Activated B cell treated with CpG ODN at 0.5 μM for 24 hours (primary cell): ENCODE measurements around the gene PHOSPHO2. TPM values are rescaled to one million over a fixed set of nuclear protein-coding genes. Genes with fewer than 3 reads are reported as not detected.

Experiments
- ATAC-seq: fragments of 200-7000 bp; cut with Tn5 transposase; one replicate; pipeline ENCODE4 v1.10.0; 2021; ENCODE audit warnings: low read depth, mild to moderate bottlenecking, moderate library complexity
- CTCF ChIA-PET: fragments of 350-600 bp; sonication (Branson Sonifier 250); formaldehyde crosslinking; loops from one replicate; lab custom pipeline; 2021; ENCODE audit warnings: antibody characterized with exemption; lab: Charles Lee
- POLR2A ChIA-PET: fragments of 350-600 bp; sonication (Branson Sonifier 250); formaldehyde crosslinking; loops from one replicate; lab custom pipeline; 2021; ENCODE audit warnings: antibody characterized with exemption; lab: Charles Lee
- DNase-seq: peaks from one replicate; pipeline ENCODE4 v3.0.0; 2022
- H3K27ac Mint-ChIP-seq: one replicate; pipeline ENCODE4 v1.8.0; 2020; ENCODE audit warnings: mixed read lengths
- H3K27me3 Mint-ChIP-seq: one replicate; pipeline ENCODE4 v1.8.0; 2021; ENCODE audit warnings: mixed read lengths
- H3K36me3 Mint-ChIP-seq: one replicate; pipeline ENCODE4 v1.8.0; 2021; ENCODE audit warnings: low read depth, mixed read lengths
- H3K4me1 Mint-ChIP-seq: one replicate; pipeline ENCODE4 v1.8.0; 2021; ENCODE audit warnings: mixed read lengths
- H3K4me3 Mint-ChIP-seq: one replicate; pipeline ENCODE4 v1.8.0; 2020; ENCODE audit warnings: mild to moderate bottlenecking, mixed read lengths
- H3K9me3 Mint-ChIP-seq: one replicate; pipeline ENCODE4 v1.8.0; 2020; ENCODE audit warnings: mixed read lengths
- intact Hi-C: fragments of 100-400 bp; cut with micrococcal nuclease; formaldehyde crosslinking; loops from one replicate; pipeline ENCODE4 v1.15.1; 2024
- total RNA-seq: library from RNA; stranded (reverse); gene quantifications from 2 replicates; pipeline ENCODE4 v1.2.3, GENCODE V29; 2022
- TF ChIP-seq, protein P1 (sequence below): fragments of 200-600 bp; IDR thresholded peaks from one replicate; pipeline ENCODE4 v1.8.0; 2022; ENCODE audit warnings: antibody characterized with exemption, mild to moderate bottlenecking

PHOSPHO2 gene
- total RNA-seq, 1 donor from 2014 or later: 6.3 TPM

DNA sequence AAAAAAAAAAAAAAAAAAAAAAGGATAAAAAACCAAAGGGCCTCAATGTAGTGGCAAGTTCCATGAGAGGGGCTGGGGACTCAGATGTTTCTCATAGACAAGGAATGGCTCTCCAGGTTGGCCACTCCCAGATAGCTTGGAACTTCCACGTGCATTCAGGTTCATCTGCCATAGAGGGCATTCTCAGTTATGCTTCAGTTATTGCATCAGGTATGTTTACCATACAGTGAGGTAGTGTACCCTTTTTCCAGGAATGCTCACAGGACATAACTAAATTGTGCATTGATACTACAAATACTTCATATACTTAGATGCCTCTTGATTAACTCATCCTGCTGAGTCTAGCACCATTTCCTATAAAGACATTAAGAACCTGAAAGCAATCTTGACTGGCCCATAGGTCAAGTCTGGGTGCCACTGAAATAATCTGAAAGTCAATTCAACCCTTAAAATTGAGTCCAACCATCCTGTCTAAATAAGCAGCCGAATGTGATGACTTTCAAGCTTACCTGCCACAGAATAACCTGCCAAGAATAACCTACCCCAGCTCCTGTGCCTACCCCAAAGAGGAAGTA lies 24.7 kb downstream of the PHOSPHO2 start:
- POLR2A ChIA-PET: no interaction called here
- ATAC-seq (no peak), DNase-seq (no peak)
- H3K4me3 Mint-ChIP-seq: no peak overlapping the region
- CTCF ChIA-PET: no interaction called here
- no peaks in the 10 kb centered on the region for H3K4me1 Mint-ChIP-seq
- TF ChIP-seq, protein P1, sequence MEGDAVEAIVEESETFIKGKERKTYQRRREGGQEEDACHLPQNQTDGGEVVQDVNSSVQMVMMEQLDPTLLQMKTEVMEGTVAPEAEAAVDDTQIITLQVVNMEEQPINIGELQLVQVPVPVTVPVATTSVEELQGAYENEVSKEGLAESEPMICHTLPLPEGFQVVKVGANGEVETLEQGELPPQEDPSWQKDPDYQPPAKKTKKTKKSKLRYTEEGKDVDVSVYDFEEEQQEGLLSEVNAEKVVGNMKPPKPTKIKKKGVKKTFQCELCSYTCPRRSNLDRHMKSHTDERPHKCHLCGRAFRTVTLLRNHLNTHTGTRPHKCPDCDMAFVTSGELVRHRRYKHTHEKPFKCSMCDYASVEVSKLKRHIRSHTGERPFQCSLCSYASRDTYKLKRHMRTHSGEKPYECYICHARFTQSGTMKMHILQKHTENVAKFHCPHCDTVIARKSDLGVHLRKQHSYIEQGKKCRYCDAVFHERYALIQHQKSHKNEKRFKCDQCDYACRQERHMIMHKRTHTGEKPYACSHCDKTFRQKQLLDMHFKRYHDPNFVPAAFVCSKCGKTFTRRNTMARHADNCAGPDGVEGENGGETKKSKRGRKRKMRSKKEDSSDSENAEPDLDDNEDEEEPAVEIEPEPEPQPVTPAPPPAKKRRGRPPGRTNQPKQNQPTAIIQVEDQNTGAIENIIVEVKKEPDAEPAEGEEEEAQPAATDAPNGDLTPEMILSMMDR: no peak
- no peaks in the 10 kb centered on the region for H3K9me3 Mint-ChIP-seq
- intact Hi-C loops: no loop called here
- no peaks in the 10 kb centered on the region for H3K36me3 Mint-ChIP-seq
- no peak overlapping the region for H3K27ac Mint-ChIP-seq
- peaks cover under 1% of the 10 kb centered on the region for H3K27me3 Mint-ChIP-seq

DNA sequence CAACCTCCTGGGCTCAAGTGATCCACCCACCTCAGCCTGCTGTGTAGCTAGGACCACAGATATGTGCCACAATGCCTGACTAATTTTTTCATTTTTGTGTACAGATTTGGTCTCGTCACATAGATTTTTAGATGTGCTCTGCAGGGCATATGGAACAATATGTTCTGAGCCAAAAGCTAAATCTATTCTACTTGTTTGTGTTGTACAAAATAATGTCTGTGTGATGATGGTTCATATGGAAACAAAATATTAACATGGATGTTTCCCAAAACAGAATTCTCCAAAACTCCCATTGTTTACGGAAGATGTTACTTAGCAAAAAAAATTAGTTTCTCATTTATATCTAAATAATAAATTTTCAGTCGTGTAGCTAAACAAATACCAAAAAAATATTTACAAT lies 26.7 kb downstream of the PHOSPHO2 start:
- Mint-ChIP-seq H3K4me3 (no peak overlapping the region), H3K27ac (no peak overlapping the region), H3K36me3 (no peaks in the 10 kb centered on the region), H3K27me3 (peaks cover 3% of the 10 kb centered on the region), H3K4me1 (no peaks in the 10 kb centered on the region), H3K9me3 (no peaks in the 10 kb centered on the region)
- TF ChIP-seq, protein P1: no peak
- POLR2A ChIA-PET: no interaction called here
- ATAC-seq (no peak), DNase-seq (no peak)
- CTCF ChIA-PET: no interaction called here
- intact Hi-C loops: no loop called here

DNA sequence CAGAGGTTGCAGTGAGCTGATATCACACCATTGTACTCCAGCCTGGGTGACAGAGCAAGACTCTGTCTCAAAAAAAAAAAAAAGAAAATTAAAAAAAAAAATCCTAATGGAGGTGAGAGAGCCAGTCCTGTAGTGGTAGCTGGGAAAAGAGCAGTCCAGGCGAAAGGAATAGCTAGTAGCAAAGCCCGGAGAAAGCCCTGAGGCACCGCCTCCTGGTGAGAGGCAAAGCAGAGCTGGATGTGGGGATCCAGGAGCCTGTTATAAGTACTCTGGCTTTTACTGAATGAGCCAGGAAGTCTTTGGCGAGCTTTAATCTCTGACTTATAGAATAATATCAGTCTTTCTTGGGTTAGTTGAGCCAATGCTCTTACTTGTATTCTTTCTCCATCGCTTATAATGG lies 32.8 kb downstream of the PHOSPHO2 start:
- intact Hi-C loops: no loop called here
- POLR2A ChIA-PET: no interaction called here
- TF ChIP-seq, protein P1: no peak
- Mint-ChIP-seq H3K9me3 (no peaks in the 10 kb centered on the region), H3K36me3 (no peaks in the 10 kb centered on the region), H3K4me3 (no peak overlapping the region), H3K4me1 (peaks cover 1% of the 10 kb centered on the region), H3K27me3 (peaks cover 3% of the 10 kb centered on the region), H3K27ac (no peak overlapping the region)
- CTCF ChIA-PET: no interaction called here
- ATAC-seq (no peak), DNase-seq (no peak)

DNA sequence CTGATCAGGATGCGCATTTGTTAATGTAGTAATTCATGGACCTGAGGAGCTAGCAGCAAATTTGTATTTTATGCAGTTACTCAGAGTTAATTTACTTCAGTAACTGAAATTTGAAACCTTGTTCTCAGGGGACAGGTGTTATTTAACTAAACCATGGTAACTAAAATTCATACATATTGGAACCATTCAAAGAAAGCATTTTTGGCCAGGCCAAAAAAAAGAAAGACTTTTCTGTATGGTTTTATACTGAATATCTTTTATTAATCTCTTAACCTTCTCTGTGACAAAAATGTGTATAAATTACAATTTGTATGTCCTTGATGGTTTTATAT lies 35.0 kb downstream of the PHOSPHO2 start:
- no peak for ATAC-seq
- POLR2A ChIA-PET: no interaction called here

DNA sequence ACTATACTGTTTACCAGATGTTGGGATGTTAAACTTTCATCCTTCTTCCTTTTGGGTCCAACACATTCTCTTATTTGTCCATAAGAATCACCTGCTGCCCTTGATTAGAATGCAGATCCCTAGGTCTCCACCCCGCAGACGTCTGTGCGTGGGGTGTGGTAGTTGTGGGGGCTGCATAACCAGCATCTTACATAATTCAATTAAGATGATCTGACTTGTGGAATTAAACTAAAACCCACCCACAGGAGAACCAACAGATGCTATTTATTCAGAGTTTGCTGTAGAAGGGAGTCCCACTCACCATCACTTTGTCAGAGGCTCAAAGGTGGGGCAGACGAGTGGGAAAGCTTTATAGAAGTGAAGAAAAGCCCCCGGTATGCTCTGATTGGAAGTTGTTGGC lies 37.8 kb downstream of the PHOSPHO2 start:
- peak overlapping the region; percentile 59 for H3K4me3 Mint-ChIP-seq

More for the DNA sequence above, 35.0 kb downstream of the PHOSPHO2 start:
- intact Hi-C loops: no loop called here
- H3K4me1 Mint-ChIP-seq: peaks cover 13% of the 10 kb centered on the region
- CTCF ChIA-PET: no interaction called here
- H3K4me3 Mint-ChIP-seq: no peak overlapping the region
- no peaks in the 10 kb centered on the region for H3K36me3 Mint-ChIP-seq
- peaks cover under 1% of the 10 kb centered on the region for H3K27me3 Mint-ChIP-seq
- no peaks in the 10 kb centered on the region for H3K9me3 Mint-ChIP-seq
- DNase-seq: no peak
- H3K27ac Mint-ChIP-seq: no peak overlapping the region
- TF ChIP-seq, protein P1: no peak

More for the DNA sequence above, 37.8 kb downstream of the PHOSPHO2 start:
- peaks cover 12% of the 10 kb centered on the region for H3K27me3 Mint-ChIP-seq
- intact Hi-C loops: loop anchor here (2.0 kb wide), 2 partner anchors 67 to 93 kb away; partner anchors contain the start of genes METTL5 and SSB
- POLR2A ChIA-PET: no interaction called here
- H3K4me1 Mint-ChIP-seq: peaks cover 15% of the 10 kb centered on the region
- no peaks in the 10 kb centered on the region for H3K36me3 Mint-ChIP-seq
- no peak overlapping the region for H3K27ac Mint-ChIP-seq
- H3K9me3 Mint-ChIP-seq: no peaks in the 10 kb centered on the region
- no peak for ATAC-seq
- TF ChIP-seq, protein P1: no peak
- DNase-seq: no peak
- CTCF ChIA-PET: no interaction called here
